T-cell (primary cell): ENCODE data around the gene BNIPL. TPM values are rescaled to one million over a fixed set of nuclear protein-coding genes. Genes with fewer than 3 reads are reported as not detected.
A peak's percentile ranks its signal among the peaks of the same experiment; 100 is the strongest.

Experiments
- ATAC-seq, 4 experiments: fragments of 200-7000 bp in 3 of 4; fragments of 150-1000 bp in 1 of 4; cut with Tn5 transposase; replicated peaks in 1 of 4; 1 replicate in 3 of 4; 2 replicates in 1 of 4; pipeline ENCODE4 v1.10.0; 2021; ENCODE audit warnings: moderate library complexity in 3 of 4, mild to moderate bottlenecking in 2 of 4, moderate number of reproducible peaks in 1 of 4
- CTCF ChIA-PET, 2 donors: fragments of 300-600 bp; sonication (Branson Sonifier 250); formaldehyde crosslinking; loops; one replicate each; lab custom pipeline; 2022; ENCODE audit warnings: antibody characterized with exemption in 2 of 2; lab: Charles Lee
- POLR2A ChIA-PET, 2 donors: fragments of 300-600 bp; sonication (Branson Sonifier 250); formaldehyde crosslinking; loops; one replicate each; lab custom pipeline; 2022; ENCODE audit warnings: antibody characterized with exemption in 2 of 2; lab: Charles Lee
- DNase-seq, 35 experiments: peaks; one replicate each; pipeline versions ENCODE4 v3.0.0 to v3.0.0-alpha.2; 2013 to 2023
- H3K27ac ChIP-seq: one replicate; pipeline ENCODE4 v1.5.1; 2013; ENCODE audit warnings: low read length
- H3K27me3 ChIP-seq, 2 experiments: replicated peaks in 1 of 2; 1 replicate in 1 of 2; 2 replicates in 1 of 2; pipeline versions ENCODE4 v1.6.1 to v1.7.0; 2013; ENCODE audit warnings: low read length in 1 of 2, mixed read lengths in 1 of 2; ENCODE audit not compliant: control insufficient read depth in 2 of 2, insufficient read depth in 2 of 2; ENCODE audit errors: extremely low read depth in 1 of 2
- H3K36me3 ChIP-seq, 2 donors: 1 replicate in 1 of 2; 2 replicates in 1 of 2; pipeline versions ENCODE4 v1.6.1 to v1.7.0; 2013; ENCODE audit warnings: low read length in 1 of 2; ENCODE audit not compliant: control insufficient read depth in 2 of 2, insufficient read depth in 1 of 2; ENCODE audit errors: extremely low read depth in 1 of 2
- H3K4me1 ChIP-seq, 2 experiments: 1 replicate in 1 of 2; 2 replicates in 1 of 2; pipeline versions ENCODE4 v1.6.1 to v1.7.0; 2013; ENCODE audit warnings: low read length in 2 of 2, mixed read lengths in 1 of 2; ENCODE audit not compliant: insufficient read depth in 2 of 2, control insufficient read depth in 1 of 2; ENCODE audit errors: extremely low read depth in 1 of 2
- H3K4me3 ChIP-seq, 2 donors: 1 replicate in 1 of 2; 2 replicates in 1 of 2; pipeline versions ENCODE4 v1.5.1 to v1.7.0; 2013; ENCODE audit warnings: mild to moderate bottlenecking in 2 of 2, low read length in 1 of 2, moderate library complexity in 1 of 2; ENCODE audit not compliant: control insufficient read depth in 1 of 2; ENCODE audit errors: extremely low read depth in 1 of 2
- H3K9me3 ChIP-seq: 2 replicates; pipeline ENCODE4 v1.7.0; 2013
- H3K27ac Mint-ChIP-seq, 2 donors: one replicate each; pipeline ENCODE4 v1.8.0; 2020 to 2021; ENCODE audit warnings: mild to moderate bottlenecking in 2 of 2, mixed read lengths in 2 of 2
- H3K27me3 Mint-ChIP-seq, 2 donors: one replicate each; pipeline ENCODE4 v1.8.0; 2021 to 2022; ENCODE audit warnings: mixed read lengths in 2 of 2
- H3K36me3 Mint-ChIP-seq: one replicate; pipeline ENCODE4 v1.8.0; 2021; ENCODE audit warnings: mixed read lengths
- H3K4me1 Mint-ChIP-seq, 3 donors: one replicate each; pipeline ENCODE4 v1.8.0; 2020 to 2022; ENCODE audit warnings: mixed read lengths in 3 of 3, mild to moderate bottlenecking in 1 of 3
- H3K4me3 Mint-ChIP-seq, 3 donors: one replicate each; pipeline ENCODE4 v1.8.0; 2020 to 2022; ENCODE audit warnings: mild to moderate bottlenecking in 3 of 3, mixed read lengths in 3 of 3, moderate library complexity in 3 of 3
- H3K9me3 Mint-ChIP-seq, 3 donors: one replicate each; pipeline ENCODE4 v1.8.0; 2020 to 2022; ENCODE audit warnings: mixed read lengths in 3 of 3
- WGBS: methylation state at CpG from one replicate; pipeline ENCODE4 v1.1.5; 2013; ENCODE audit warnings: missing lambda C conversion rate; ENCODE audit not compliant: insufficient coverage; 5-methylcytosine and 5-hydroxymethylcytosine counted together
- total RNA-seq, 35 experiments: library from RNA in 6 of 35; stranded (reverse) in 6 of 35; fragments of 120-200 nt in 1 of 35; gene quantifications; one replicate each; pipeline versions ENCODE4 v1.2.1 to v1.2.4 and lab custom pipeline; 2013 to 2026

Gene BNIPL
- total RNA-seq, 5 donors from 2014 or later (not counting 1 experiment from before 2014, with no cell fraction given): 0.54 to 2.6 (median 2.2) TPM

DNA sequence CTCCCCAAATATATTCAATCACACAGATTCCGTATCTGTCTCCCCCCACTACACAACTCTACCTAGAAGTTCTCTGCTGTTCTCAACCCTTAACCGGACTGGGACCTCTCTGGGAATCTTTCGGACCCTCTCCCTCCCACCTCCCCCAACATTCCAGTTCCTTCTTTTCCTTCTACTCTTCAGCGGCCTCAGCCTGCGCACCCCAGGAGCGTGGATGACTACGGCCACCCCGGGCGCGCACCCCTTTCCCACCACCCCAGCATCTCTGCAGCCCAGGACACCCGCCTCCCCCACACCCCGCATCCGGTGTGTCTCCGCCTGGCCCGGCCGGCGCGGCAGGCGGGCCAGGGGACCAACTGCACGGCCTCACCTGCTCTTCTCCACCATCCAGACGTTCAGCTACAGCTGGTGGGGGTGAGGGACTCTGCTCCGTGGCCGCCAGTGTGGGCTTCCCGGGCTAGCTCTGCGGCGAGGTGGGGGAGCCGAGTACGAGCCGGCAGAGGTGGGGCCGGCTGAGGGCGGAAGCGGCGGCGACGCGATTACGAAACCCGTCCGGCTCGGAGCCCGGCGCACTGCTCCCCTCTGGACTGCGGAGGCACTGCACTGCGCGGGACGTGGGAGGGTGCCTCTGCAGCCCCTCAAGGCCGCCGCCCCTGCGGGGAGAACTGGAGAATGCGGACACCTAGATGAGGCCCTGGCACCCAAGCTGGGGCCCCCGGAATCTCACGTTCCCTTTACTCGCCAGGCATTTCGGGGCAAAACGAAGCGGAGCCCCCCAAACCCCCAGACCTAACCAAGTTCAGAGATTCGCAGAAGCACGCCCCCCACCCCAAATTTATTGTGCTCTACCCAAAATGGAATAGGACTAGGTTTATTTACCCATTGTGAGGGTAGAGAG lies 23.0 kb downstream of the BNIPL start, which contains the start of gene CDC42SE1:
Gene CDC42SE1 (minus strand): TSS at position 514 of the 898 bp plus-strand sequence. CDS start 3,892 bp downstream, outside the sequence.
- under 1% methylated on average over 41 of the region's 58 CpGs for WGBS
- Mint-ChIP-seq H3K9me3 (no peaks in the 10 kb centered on the region), H3K4me1 (peaks cover 46 to 59% (median 46%) of the 10 kb centered on the region in 3 donors), H3K27ac (peak within 1 kb of the TSS; percentile 96 to 99), H3K4me3 (peak within 1 kb of the TSS; percentile 93 to 99 (median 95)), H3K27me3 (no peaks in the 10 kb centered on the region), H3K36me3 (peaks cover 39% of the 10 kb centered on the region)
- ChIA-PET CTCF (interaction anchor here (0.5 to 3.1 kb wide), 11 partner anchors 8 to 873 kb away, joined by 3 to 22 read pairs (median 4); partner anchors contain the start of genes C1orf56 (in 1 of the 2), CERS2 (in 1 of the 2) and GABPB2 (in 1 of the 2)), POLR2A (interaction anchor here in 1 of 2 donors (0.6 to 0.7 kb wide), 2 partner anchors 12 to 195 kb away, joined by 4 to 12 read pairs; partner anchors contain the start of gene PSMD4)
- Histone ChIP-seq H3K9me3 (no peaks in the 10 kb centered on the region), H3K4me1 (peaks cover 18 to 39% of the 10 kb centered on the region in 2 experiments), H3K27ac (peak within 1 kb of the TSS; percentile 92), H3K4me3 (peak within 1 kb of the TSS; percentile 78 to 100), H3K36me3 (peaks cover 0 to 24% of the 10 kb centered on the region in 2 donors), H3K27me3 (no peaks in the 10 kb centered on the region)
- DNase-seq: peak; percentile 68 to 93 (median 81)
- peak; percentile 77 to 83 (median 80) for ATAC-seq

DNA sequence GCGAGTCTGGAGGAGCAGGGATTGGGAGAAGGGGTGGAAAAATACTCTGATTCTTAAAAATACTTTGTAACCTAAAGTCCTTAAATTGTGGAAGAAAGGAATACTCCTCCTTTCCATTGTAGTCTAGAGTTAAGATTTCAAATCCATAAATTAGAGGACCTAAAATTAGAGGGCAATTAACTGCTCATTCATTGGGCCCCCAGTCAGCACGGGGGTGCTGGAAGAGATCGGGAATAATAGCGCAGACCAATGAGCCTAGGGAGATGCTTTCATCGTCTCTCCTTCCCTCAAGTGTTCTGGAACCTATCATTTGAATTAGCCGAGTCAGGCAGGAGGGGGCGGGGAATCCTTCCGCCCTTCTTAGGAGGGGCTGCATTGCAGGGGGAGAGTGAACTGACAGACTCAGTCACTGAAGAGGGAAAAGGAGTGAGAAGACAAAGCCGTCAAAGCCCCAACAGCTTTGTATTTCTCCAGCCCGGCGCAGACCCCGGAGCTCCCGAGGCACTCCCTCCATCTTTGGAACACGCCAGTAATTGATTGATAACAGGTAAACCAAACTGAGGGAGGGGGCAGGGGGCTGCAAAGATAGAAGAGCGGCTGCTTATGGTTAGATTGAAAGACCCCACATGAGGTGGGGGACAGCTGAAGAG lies 23.7 kb downstream of the BNIPL start, which contains the start of gene MLLT11:
Gene MLLT11 (plus strand): TSS at position 391 of the 650 bp plus-strand sequence. CDS start 6,828 bp downstream, outside the sequence.
- Histone ChIP-seq H3K4me1 (peaks cover 10 to 32% of the 10 kb centered on the region in 2 experiments), H3K36me3 (peaks cover 0 to 16% of the 10 kb centered on the region in 2 donors), H3K27ac (peak within 1 kb of the TSS; percentile 92), H3K4me3 (peak within 1 kb of the TSS; percentile 78 to 100), H3K27me3 (no peaks in the 10 kb centered on the region), H3K9me3 (no peaks in the 10 kb centered on the region)
- Mint-ChIP-seq H3K9me3 (no peaks in the 10 kb centered on the region), H3K4me3 (peak within 1 kb of the TSS; percentile 93 to 99 (median 95)), H3K27me3 (no peaks in the 10 kb centered on the region), H3K36me3 (peaks cover 31% of the 10 kb centered on the region), H3K27ac (peak within 1 kb of the TSS; percentile 96 to 99), H3K4me1 (peaks cover 38 to 51% (median 39%) of the 10 kb centered on the region in 3 donors)
- DNase-seq: peak in 3 of 35 experiments; percentile 23 to 46 (median 34)
- ChIA-PET CTCF (interaction anchor here (0.6 to 3.1 kb wide), 9 partner anchors 8 to 874 kb away, joined by 3 to 22 read pairs (median 5); partner anchors contain the start of genes C1orf56 (in 1 of the 2), CERS2 (in 1 of the 2) and GABPB2 (in 1 of the 2)), POLR2A (interaction anchor here in 1 of 2 donors (0.6 kb wide), 1 partner anchor 497 kb away, joined by 3 read pairs; no protein-coding TSS in a partner anchor)
- ATAC-seq: no peak
- WGBS: 8% methylated on average over 8 of the region's 15 CpGs

- Mint-ChIP-seq H3K4me1 (peaks cover 31 to 44% (median 32%) of the 10 kb centered on the region in 3 donors), H3K27me3 (no peaks in the 10 kb centered on the region), H3K4me3 (peak overlapping the region; percentile 93 to 99 (median 95)), H3K36me3 (peaks cover 24% of the 10 kb centered on the region), H3K9me3 (no peaks in the 10 kb centered on the region), H3K27ac (peak overlapping the region; percentile 96 to 99)
- CTCF ChIA-PET: interaction anchor here (0.6 to 3.1 kb wide), 6 partner anchors 10 to 39 kb away, joined by 3 to 22 read pairs (median 5); partner anchors contain the start of genes C1orf56 (in 1 of the 2) and GABPB2 (in 1 of the 2)
- Histone ChIP-seq H3K36me3 (peaks cover 5 to 9% of the 10 kb centered on the region in 2 donors), H3K4me3 (peak overlapping the region; percentile 78 to 100), H3K4me1 (peaks cover 4 to 24% of the 10 kb centered on the region in 2 experiments), H3K27ac (peak overlapping the region; percentile 92), H3K9me3 (no peaks in the 10 kb centered on the region), H3K27me3 (no peaks in the 10 kb centered on the region)
- POLR2A ChIA-PET: interaction anchor here in 1 of 2 donors (0.6 kb wide), 2 partner anchors 151 to 498 kb away, joined by 3 read pairs; no protein-coding TSS in a partner anchor
- DNase-seq (no peak), ATAC-seq (no peak)
- WGBS: no CpG with 5 or more reads among the region's 4 CpGs
Measured at GRCh38 chr1:151060657-151061421, 24.5 kb downstream of the BNIPL start.

GRCh38 chr1:151061704-151062103 lies 25.3 kb downstream of the BNIPL start:
- Mint-ChIP-seq H3K27me3 (no peaks in the 10 kb centered on the region), H3K4me3 (no peak overlapping the region), H3K36me3 (peaks cover 15% of the 10 kb centered on the region), H3K27ac (peak overlapping the region; percentile 16 to 28), H3K4me1 (peaks cover 22 to 35% (median 24%) of the 10 kb centered on the region in 3 donors), H3K9me3 (no peaks in the 10 kb centered on the region)
- Histone ChIP-seq H3K27me3 (no peaks in the 10 kb centered on the region), H3K9me3 (no peaks in the 10 kb centered on the region), H3K27ac (no peak overlapping the region), H3K4me3 (no peak overlapping the region), H3K36me3 (peaks cover 4 to 9% of the 10 kb centered on the region in 2 donors), H3K4me1 (peaks cover 4 to 19% of the 10 kb centered on the region in 2 experiments)
- ChIA-PET POLR2A (interaction anchor here in 1 of 2 donors (0.8 kb wide), 1 partner anchor 9 kb away, joined by 4 read pairs; no protein-coding TSS in a partner anchor), CTCF (interaction anchor here in 1 of 2 donors (0.5 to 3.1 kb wide), 6 partner anchors 9 to 562 kb away, joined by 3 to 22 read pairs (median 5); partner anchors contain the start of genes C1orf56 and GABPB2)
- ATAC-seq: no peak
- DNase-seq: no peak
- no CpG with 5 or more reads among the region's 2 CpGs for WGBS

DNA sequence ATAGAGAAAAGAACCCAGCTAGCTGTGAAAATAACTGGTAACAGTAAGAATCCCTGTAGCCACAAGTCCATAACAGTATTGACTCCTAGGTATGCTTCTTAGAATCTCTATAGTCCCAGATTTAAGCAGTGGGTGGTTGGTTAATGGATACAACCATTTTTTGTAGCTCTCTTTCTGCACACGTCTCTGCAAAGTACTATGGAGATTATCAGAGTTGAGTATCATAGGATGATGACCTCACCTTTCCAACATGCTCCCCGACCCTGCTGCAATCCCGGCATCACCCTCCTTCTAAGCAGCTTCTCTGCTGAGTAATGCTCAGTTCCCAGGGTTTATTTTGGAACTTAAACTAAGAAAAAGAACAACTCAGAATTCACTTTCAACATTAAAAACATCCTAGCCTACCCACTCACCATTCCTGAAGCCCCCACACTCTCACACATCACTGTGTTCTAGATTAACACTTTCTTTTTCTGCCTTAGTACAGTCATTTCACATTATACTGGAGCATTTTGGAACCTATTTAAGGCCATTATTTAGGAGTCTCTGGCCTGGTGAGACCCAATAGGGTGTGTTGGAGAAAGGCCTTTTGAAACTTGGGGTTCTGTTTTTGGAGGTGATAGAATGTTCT lies 26.5 kb downstream of the BNIPL start:
- Histone ChIP-seq H3K27me3 (no peaks in the 10 kb centered on the region), H3K4me1 (peaks cover 4 to 11% of the 10 kb centered on the region in 2 experiments), H3K4me3 (no peak overlapping the region), H3K27ac (no peak overlapping the region), H3K9me3 (no peaks in the 10 kb centered on the region), H3K36me3 (peaks cover 0 to 9% of the 10 kb centered on the region in 2 donors)
- ATAC-seq (no peak), DNase-seq (no peak)
- CTCF ChIA-PET: interaction anchor here (1.0 to 1.7 kb wide), 2 partner anchors 15 to 38 kb away, joined by 3 to 6 read pairs; partner anchors contain the start of gene C1orf56 (in 1 of the 2)
- peaks cover 16 to 24% (median 21%) of the 10 kb centered on the region in 3 donors for H3K4me1 Mint-ChIP-seq
- H3K36me3 Mint-ChIP-seq: peaks cover 8% of the 10 kb centered on the region
- no peak overlapping the region for H3K4me3 Mint-ChIP-seq
- 86% methylated on average over 1 of the region's 3 CpGs for WGBS
- POLR2A ChIA-PET: no interaction called here
- H3K27ac Mint-ChIP-seq: no peak overlapping the region
- H3K27me3 Mint-ChIP-seq: no peaks in the 10 kb centered on the region
- H3K9me3 Mint-ChIP-seq: no peaks in the 10 kb centered on the region
